Caki2 (cell line): ENCODE results near the gene MTG1. TPM values are rescaled to one million over a fixed set of nuclear protein-coding genes. Genes with fewer than 3 reads are reported as not detected.
"Not testable (repeated sequence)": the region's sequence is repeated elsewhere in the genome, so short reads cannot be mapped to it uniquely, and the experiment has no call there.

Experiments used
- DNase-seq: peaks from one replicate; pipeline ENCODE4 v3.0.0-alpha.2; 2015; ENCODE audit warnings: low read depth
- in situ Hi-C: cut with HindIII; loops from 2 replicates; pipeline ENCODE4 v1.10.0; 2016; ENCODE audit warnings: low sequenced_read_pairs, low pct_unique_long_range_greater_than_20kb, mixed read lengths
- total RNA-seq: library from RNA; depleted of rRNA; stranded (reverse); fragments of >200 nt; shearing (Covaris generic); gene quantifications from 2 replicates; pipeline ENCODE4 v1.2.3, GENCODE V29; 2014; ENCODE audit warnings: low replicate concordance; rRNA removed

The MTG1 gene
- total RNA-seq, 1 experiment from 2014 or later = 65.6 TPM

DNA sequence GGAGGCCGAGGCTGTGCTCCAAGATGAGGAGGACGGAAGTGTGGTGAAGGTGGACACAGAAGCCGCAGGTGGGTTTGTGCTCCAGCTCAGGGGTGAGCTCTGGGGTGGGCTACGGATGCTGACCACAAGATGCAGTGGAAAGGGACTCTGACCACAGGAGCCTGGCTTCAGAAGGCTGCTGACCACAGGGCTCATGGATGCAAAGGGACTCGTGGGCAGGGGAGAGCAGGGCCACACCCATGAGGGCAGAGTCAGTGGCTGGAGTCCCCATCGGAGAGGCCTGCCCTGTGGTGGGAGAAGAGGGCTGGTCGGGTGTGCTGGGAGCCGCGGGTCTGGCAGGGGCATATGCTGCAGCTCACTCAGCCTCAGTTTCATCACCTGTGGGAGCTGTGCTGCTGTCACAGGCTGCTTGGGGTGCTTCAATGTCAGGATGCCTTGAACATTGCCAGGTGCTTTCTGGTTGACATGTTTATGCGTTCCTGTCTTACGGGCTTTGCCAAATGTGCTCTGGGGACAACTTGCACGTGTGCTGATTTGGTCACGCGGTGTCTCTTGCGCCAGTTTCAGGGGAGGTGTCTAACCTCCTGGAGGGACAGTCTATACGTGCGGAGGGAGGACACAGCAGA, 73.4 kb downstream of the MTG1 start:
- in situ Hi-C loops = no loop called here
- DNase-seq = no peak

DNA sequence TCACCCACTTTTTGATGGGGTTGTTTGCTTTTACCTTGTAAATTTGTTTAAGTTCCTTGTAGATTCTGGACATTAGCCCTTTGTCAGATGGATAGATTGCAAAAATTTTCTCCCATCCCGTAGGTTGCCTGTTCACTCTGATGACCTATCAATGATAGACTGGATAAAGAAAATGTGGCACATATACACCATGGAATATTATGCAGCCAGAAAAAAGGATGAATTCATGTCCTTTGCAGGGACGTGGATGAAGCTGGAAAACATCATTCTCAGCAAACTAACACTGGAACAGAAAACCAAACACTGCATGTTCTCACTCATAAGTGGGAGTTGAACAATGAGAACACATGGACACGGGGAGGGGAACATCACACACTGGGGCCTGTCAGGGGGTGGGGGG, 75.2 kb downstream of the MTG1 start:
- in situ Hi-C loops, DNase-seq: not testable (repeated sequence)

DNA sequence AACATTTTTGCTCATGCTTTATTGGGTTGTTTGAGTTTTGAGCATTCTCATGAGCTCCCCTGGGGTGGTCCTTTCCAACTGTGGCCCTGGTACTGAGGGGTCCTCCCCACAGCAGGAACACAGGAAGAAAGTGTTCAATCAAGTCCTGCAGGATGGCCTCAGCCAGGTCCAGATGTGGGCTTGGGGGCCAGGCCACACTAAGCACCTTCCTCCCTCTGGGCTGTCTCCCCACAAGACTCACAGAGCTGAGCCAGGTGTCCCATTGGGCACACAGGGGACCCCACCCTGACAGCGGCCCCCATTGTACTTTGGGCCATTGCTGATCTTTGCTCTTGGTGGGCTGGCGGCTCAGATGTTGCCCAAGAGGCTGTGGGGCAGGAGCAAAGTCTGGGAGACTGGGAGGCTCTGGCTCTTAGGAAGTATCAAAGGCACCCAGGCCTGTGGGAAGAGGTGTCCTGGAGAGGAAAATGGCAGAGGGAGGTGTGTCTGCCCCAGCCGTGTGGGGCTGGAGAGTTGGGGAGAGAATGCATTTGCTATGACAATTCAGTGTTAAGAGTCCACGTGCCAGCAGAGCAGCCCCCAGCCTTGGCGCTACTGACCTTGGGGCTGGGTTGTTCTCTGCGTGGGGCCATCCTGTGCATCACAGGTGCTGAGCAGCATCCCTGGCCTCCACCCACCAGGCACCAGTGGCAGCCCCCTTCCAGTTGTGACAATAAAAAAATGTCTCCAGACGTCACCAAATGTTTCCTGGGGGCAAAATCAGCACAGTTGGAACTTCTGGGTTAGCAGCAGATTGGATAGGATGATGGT, 77.5 kb downstream of the MTG1 start:
- no peak for DNase-seq
- in situ Hi-C loops = no loop called here

Other genes with a start within 250 kb of the MTG1 start
- gene KNDC1, start 233.9 kb upstream of the MTG1 start, total RNA-seq = 0.90 and 1.1 TPM in 2 replicates
- gene UTF1, start 163.9 kb upstream of the MTG1 start, total RNA-seq = not detected in 2 replicates
- not detected in 2 replicates for gene VENTX, start 156.3 kb upstream of the MTG1 start, total RNA-seq
- gene ADAM8, start 117.3 kb upstream of the MTG1 start, total RNA-seq = 0.55 and 2.9 TPM in 2 replicates
- gene TUBGCP2, start 85.3 kb upstream of the MTG1 start, total RNA-seq = 73.2 and 76.2 TPM in 2 replicates
- gene ZNF511, start 85.2 kb upstream of the MTG1 start, total RNA-seq = 74.5 and 97.5 TPM in 2 replicates
- gene CALY, start 57.3 kb upstream of the MTG1 start, total RNA-seq = not detected in 2 replicates
- not detected in 2 replicates for gene PRAP1, start 46.8 kb upstream of the MTG1 start, total RNA-seq
- 26.6 and 38.3 TPM in 2 replicates for gene FUOM, start 36.1 kb upstream of the MTG1 start, total RNA-seq
- 95.9 and 100 TPM in 2 replicates for gene ECHS1, start 20.8 kb upstream of the MTG1 start, total RNA-seq
- gene PAOX, start 14.9 kb upstream of the MTG1 start, total RNA-seq = 12.1 and 16.9 TPM in 2 replicates
- gene SPRN, start 30.5 kb downstream of the MTG1 start, total RNA-seq = not detected in 2 replicates
- 0.27 TPM in 1 of 2 replicates, not detected in the other for gene SCART1, start 59.8 kb downstream of the MTG1 start, total RNA-seq
- gene CYP2E1, start 133.2 kb downstream of the MTG1 start, total RNA-seq = not detected in 2 replicates
- not detected in 2 replicates for gene SYCE1, start 171.4 kb downstream of the MTG1 start, total RNA-seq
- gene FRG2B, start 232.6 kb downstream of the MTG1 start, total RNA-seq = not detected in 2 replicates